ENCODE measurements around the gene ATXN1. TPM values are rescaled to one million over a fixed set of nuclear protein-coding genes. Genes with fewer than 3 reads are reported as not detected.

The ATXN1 gene
- total and polyA plus RNA-seq, 2 experiments from 2014 or later = 4.8 to 9.1 TPM

- Mint-ChIP-seq H3K36me3 (ENCODE audit: low read depth) (peaks cover 28% of the 10 kb centered on the region), H3K9me3 (peaks cover 33% of the 10 kb centered on the region), H3K4me3 (no peak overlapping the region), H3K27ac (no peak overlapping the region), H3K4me1 (no peaks in the 10 kb centered on the region), H3K27me3 (ENCODE audit: insufficient read depth, low read depth, poor library complexity) (peaks cover 3% of the 10 kb centered on the region)
- no peaks in the 10 kb centered on the region for H3K27me3 ChIP-seq (ENCODE audit: insufficient read depth)
- DNase-seq (ENCODE audit: low spot score) = no peak
- TF ChIP-seq POLR2AphosphoS5 (IDR thresholded peaks at IDR 0.05; ENCODE audit: low read depth) = no peak
- TF ChIP-seq ZNF462 (CRISPR knock-in tag; IDR thresholded peaks at IDR 0.05) = no peak
- no peak for TF ChIP-seq EZH2 (IDR thresholded peaks at IDR 0.05; ENCODE audit: low read depth, unreplicated experiment)
- no peak for TF ChIP-seq REST (IDR thresholded peaks at IDR 0.05; ENCODE audit: unreplicated experiment)
- no peak for TF ChIP-seq ZNF331 (CRISPR knock-in tag; IDR thresholded peaks at IDR 0.05; ENCODE audit: low read depth)
- TF ChIP-seq CTCF (conservative IDR thresholded peaks at IDR 0.05; ENCODE audit: low read depth in 2 of 2) = no peak
- no peak for TF ChIP-seq EZH2phosphoT487 (IDR thresholded peaks at IDR 0.05; ENCODE audit: unreplicated experiment)
- TF ChIP-seq JUNB (IDR thresholded peaks at IDR 0.05; ENCODE audit: unreplicated experiment) = no peak
- TF ChIP-seq ETS1 (IDR thresholded peaks at IDR 0.05) = no peak
- TF ChIP-seq CREB1 (CRISPR knock-in tag; IDR thresholded peaks at IDR 0.05; ENCODE audit: low read depth) = no peak
- no peak for TF ChIP-seq NANOG (IDR thresholded peaks at IDR 0.05; ENCODE audit: borderline replicate concordance)
- no peak for TF ChIP-seq ZNF114 (CRISPR knock-in tag; IDR thresholded peaks at IDR 0.05)
- no peak for TF ChIP-seq STAT1 (IDR thresholded peaks at IDR 0.05; ENCODE audit: unreplicated experiment)
- H3K4me1 ChIP-seq (ENCODE audit: insufficient read depth) = no peaks in the 10 kb centered on the region
- H2AFZ ChIP-seq = no peak overlapping the region
- H3K36me3 ChIP-seq (ENCODE audit: insufficient read depth) = peaks cover 16% of the 10 kb centered on the region
- H3K4me3 ChIP-seq = no peak overlapping the region
- peaks cover 24% of the 10 kb centered on the region; the same call in 1 of the 2 replicates for H3K9me2 ChIP-seq (ENCODE audit: insufficient read depth)
- H4K20me1 ChIP-seq (replicated peaks; ENCODE audit: insufficient read depth) = no peaks in the 10 kb centered on the region
- no peaks in the 10 kb centered on the region for H3K79me2 ChIP-seq (replicated peaks; ENCODE audit: insufficient read depth)
- no peak overlapping the region for H3K27ac ChIP-seq (ENCODE audit: low read depth)
- no peak overlapping the region for H3K4me2 ChIP-seq
- H3F3A ChIP-seq (replicated peaks; ENCODE audit: low read depth) = no peaks in the 10 kb centered on the region
- ATAC-seq = no peak
These were observed 28.2 kb upstream of the ATXN1 start for GRCh38 chr6:16789329-16790038.

Data from GM23338 (cell line).